Spleen (tissue), 7 donors: ENCODE data around the gene TBX2.

Source experiments
- CTCF ChIP-seq, 11 experiments: fragments of 200-600 bp in 7 of 11; fragments of 450-650 bp in 4 of 11; sonication (generic) in 4 of 11; IDR thresholded peaks in 8 of 11; conservative IDR thresholded peaks in 3 of 11; 1 replicate in 7 of 11; 2 replicates in 4 of 11; pipeline versions ENCODE4 v1.4.0 to v1.8.0; 2016 to 2021; ENCODE audit warnings: antibody characterized with exemption in 11 of 11, inconsistent platforms in 4 of 11, mild to moderate bottlenecking in 1 of 11
- POLR2AphosphoS5 ChIP-seq, 3 donors: sonication (generic); formaldehyde crosslinking; IDR thresholded peaks; one replicate each; pipeline ENCODE4 v1.5.1; 2017; ENCODE audit warnings: antibody characterized with exemption in 3 of 3
- donor health status: DM: no; HTN: no; CAD: no; lungs with moderate emphysema.
- donor health status: DM: no; HTN: no; CAD: no.
- donor health status: DM: no; HTN: no; CAD: no.

- TF ChIP-seq CTCF (IDR thresholded peaks at IDR 0.05 in 8 of 11, conservative IDR thresholded peaks at IDR 0.05 in 3 of 11) = no peak
- TF ChIP-seq POLR2AphosphoS5 (IDR thresholded peaks at IDR 0.05) = no peak
Measured at GRCh38 chr17:61412860-61413660, 13.4 kb downstream of the TBX2 start.
